Peyer's patch (tissue), 4 donors: Measurements from ENCODE around the gene IL4I1. TPM values are rescaled to one million over a fixed set of nuclear protein-coding genes. Genes with fewer than 3 reads are reported as not detected.
A peak's percentile ranks its signal among the peaks of the same experiment; 100 is the strongest.

Source experiments
- DNase-seq, 3 donors: peaks; one replicate each; pipeline ENCODE4 v3.0.0-alpha.2; 2017 to 2019
- H3K27ac ChIP-seq, 4 donors: fragments of 200-600 bp; sonication (generic); one replicate each; pipeline ENCODE4 v1.5.1; 2016 to 2019
- H3K27me3 ChIP-seq, 2 donors: fragments of 200-600 bp; sonication (generic); one replicate each; pipeline ENCODE4 v1.5.1; 2019
- H3K36me3 ChIP-seq, 3 donors: fragments of 200-600 bp; sonication (generic); one replicate each; pipeline ENCODE4 v1.5.1; 2016 to 2019
- H3K4me1 ChIP-seq, 4 donors: fragments of 200-600 bp; sonication (generic); one replicate each; pipeline ENCODE4 v1.5.1; 2016 to 2019
- H3K4me3 ChIP-seq, 4 donors: fragments of 200-600 bp; sonication (generic); 1 replicate in 3 of 4; 2 replicates in 1 of 4; pipeline ENCODE4 v1.5.1; 2016 to 2019; ENCODE audit warnings: mild to moderate bottlenecking in 1 of 4
- H3K9me3 ChIP-seq, 4 donors: fragments of 200-600 bp; sonication (generic); one replicate each; pipeline ENCODE4 v1.5.1; 2016 to 2019; ENCODE audit warnings: mild to moderate bottlenecking in 1 of 4
- CTCF ChIP-seq, 6 experiments: fragments of 450-650 bp in 4 of 6; fragments of 200-600 bp in 2 of 6; sonication (generic) in 1 of 6; IDR thresholded peaks; one replicate each; pipeline ENCODE4 v1.5.1; 2017 to 2019; ENCODE audit warnings: antibody characterized with exemption in 6 of 6, mild to moderate bottlenecking in 3 of 6, moderate library complexity in 1 of 6
- POLR2A ChIP-seq, 2 donors: fragments of 450-650 bp; IDR thresholded peaks; one replicate each; pipeline ENCODE4 v1.5.1; 2017; ENCODE audit warnings: antibody characterized with exemption in 2 of 2, mild to moderate bottlenecking in 2 of 2, moderate library complexity in 2 of 2
- total RNA-seq, 4 donors: library from RNA; depleted of rRNA; stranded (reverse); fragments of >200 nt; gene quantifications; one replicate each; pipeline ENCODE4 v1.1.0, GENCODE V29; 2016

IL4I1 gene
- total RNA-seq, 4 donors from 2014 or later: not detected

GRCh38 chr19:49910179-49910578 is 13.5 kb upstream of the IL4I1 start:
- Histone ChIP-seq H3K4me1 (peaks cover 0 to 15% (median 7%) of the 10 kb centered on the region in 4 donors), H3K9me3 (no peaks in the 10 kb centered on the region), H3K36me3 (peaks cover 0 to 48% (median 0%) of the 10 kb centered on the region in 3 donors), H3K27ac (peak overlapping the region in 1 of 4 donors; percentile 25), H3K27me3 (no peaks in the 10 kb centered on the region), H3K4me3 (no peak overlapping the region)
- DNase-seq: no peak
- no peak for TF ChIP-seq CTCF (IDR thresholded peaks at IDR 0.05)
- TF ChIP-seq POLR2A (IDR thresholded peaks at IDR 0.05): no peak

GRCh38 chr19:49908480-49909420 is 12.1 kb upstream of the IL4I1 start:
- H3K9me3 ChIP-seq: no peaks in the 10 kb centered on the region
- H3K4me1 ChIP-seq: peaks cover 0 to 15% (median 7%) of the 10 kb centered on the region in 4 donors
- TF ChIP-seq CTCF (IDR thresholded peaks at IDR 0.05): no peak
- TF ChIP-seq POLR2A (IDR thresholded peaks at IDR 0.05): no peak
- DNase-seq: no peak
- H3K27me3 ChIP-seq: no peaks in the 10 kb centered on the region
- peak overlapping the region in 1 of 4 donors; percentile 3 for H3K27ac ChIP-seq
- no peak overlapping the region for H3K4me3 ChIP-seq
- peaks cover 0 to 36% (median 0%) of the 10 kb centered on the region in 3 donors for H3K36me3 ChIP-seq

GRCh38 chr19:49907745-49908446 is 11.2 kb upstream of the IL4I1 start:
- no peak overlapping the region for H3K4me3 ChIP-seq
- TF ChIP-seq POLR2A (IDR thresholded peaks at IDR 0.05): no peak
- no peak for TF ChIP-seq CTCF (IDR thresholded peaks at IDR 0.05)
- H3K36me3 ChIP-seq: peaks cover 0 to 30% (median 0%) of the 10 kb centered on the region in 3 donors
- DNase-seq: peak in 1 of 3 donors; percentile 74
- H3K4me1 ChIP-seq: peaks cover 0 to 15% (median 7%) of the 10 kb centered on the region in 4 donors
- peak overlapping the region in 1 of 4 donors; percentile 3 for H3K27ac ChIP-seq
- no peaks in the 10 kb centered on the region for H3K9me3 ChIP-seq
- no peaks in the 10 kb centered on the region for H3K27me3 ChIP-seq

- no peaks in the 10 kb centered on the region for H3K9me3 ChIP-seq
- no peaks in the 10 kb centered on the region for H3K27me3 ChIP-seq
- H3K27ac ChIP-seq: no peak overlapping the region
- H3K4me3 ChIP-seq: no peak overlapping the region
- TF ChIP-seq POLR2A (IDR thresholded peaks at IDR 0.05) (no peak), CTCF (IDR thresholded peaks at IDR 0.05) (no peak)
- peaks cover 0 to 15% (median 7%) of the 10 kb centered on the region in 4 donors for H3K4me1 ChIP-seq
- H3K36me3 ChIP-seq: peaks cover 0 to 30% (median 0%) of the 10 kb centered on the region in 3 donors
- DNase-seq: no peak
Measured at GRCh38 chr19:49906879-49907564, 10.3 kb upstream of the IL4I1 start.

GRCh38 chr19:49904136-49904535 is 7.4 kb upstream of the IL4I1 start:
- Histone ChIP-seq H3K4me1 (peaks cover 0 to 11% (median 2%) of the 10 kb centered on the region in 4 donors), H3K9me3 (no peaks in the 10 kb centered on the region), H3K27me3 (no peaks in the 10 kb centered on the region), H3K27ac (no peak overlapping the region), H3K36me3 (peaks cover 0 to 26% (median 0%) of the 10 kb centered on the region in 3 donors), H3K4me3 (no peak overlapping the region)
- TF ChIP-seq POLR2A (IDR thresholded peaks at IDR 0.05): no peak
- no peak for TF ChIP-seq CTCF (IDR thresholded peaks at IDR 0.05)
- DNase-seq: no peak
